Caco-2 (cell line): ENCODE measurements around the gene DPCD. TPM values are rescaled to one million over a fixed set of nuclear protein-coding genes. Genes with fewer than 3 reads are reported as not detected.

Source experiments
- BruUV-seq: library from RNA; stranded (reverse); fragments of 400-500 nt; replicated peaks from 2 replicates; lab custom pipeline; 2021; lab: Mats Ljungman, UMichigan
- CTCF ChIA-PET: fragments of 300-600 bp; sonication (Branson Sonifier 250); formaldehyde crosslinking; loops from one replicate; lab custom pipeline; 2022; ENCODE audit warnings: antibody characterized with exemption; lab: Charles Lee
- POLR2A ChIA-PET: fragments of 300-600 bp; sonication (Branson Sonifier 250); formaldehyde crosslinking; loops from one replicate; lab custom pipeline; 2022; ENCODE audit warnings: antibody characterized with exemption; lab: Charles Lee
- DNase-seq, 2 experiments: peaks; one replicate each; pipeline versions ENCODE4 v3.0.0 to v3.0.0-alpha.2; 2020 to 2022
- H3K27me3 ChIP-seq: replicated peaks from 2 replicates; pipeline ENCODE4 v1.6.0; 2011; ENCODE audit warnings: low read length; ENCODE audit not compliant: control insufficient read depth, insufficient read depth
- H3K36me3 ChIP-seq: 2 replicates; pipeline ENCODE4 v1.5.1; 2011; ENCODE audit warnings: low read length; ENCODE audit not compliant: control insufficient read depth, insufficient read depth
- H3K4me1 ChIP-seq: fragments of 250-450 bp; sonication (Bioruptor Pico); 2 replicates; pipeline ENCODE4 v1.5.1; 2020; ENCODE audit warnings: mild to moderate bottlenecking
- H3K4me3 ChIP-seq: 2 replicates; pipeline ENCODE4 v1.5.1; 2011; ENCODE audit warnings: low read depth, mild to moderate bottlenecking, control low read depth, low read length
- H3K9me3 ChIP-seq: fragments of 250-450 bp; sonication (Bioruptor Pico); 2 replicates; pipeline ENCODE4 v1.5.1; 2020; ENCODE audit warnings: mild to moderate bottlenecking, moderate library complexity
- H3K27ac Mint-ChIP-seq: one replicate; pipeline ENCODE4 v1.8.0; 2022; ENCODE audit warnings: mixed read lengths; ENCODE audit not compliant: unreplicated experiment
- H3K27me3 Mint-ChIP-seq: one replicate; pipeline ENCODE4 v1.8.0; 2022; ENCODE audit warnings: mixed read lengths; ENCODE audit not compliant: insufficient read depth, unreplicated experiment
- H3K36me3 Mint-ChIP-seq: one replicate; pipeline ENCODE4 v1.8.0; 2022; ENCODE audit warnings: mild to moderate bottlenecking, mixed read lengths; ENCODE audit not compliant: insufficient read depth, unreplicated experiment
- H3K4me1 Mint-ChIP-seq: one replicate; pipeline ENCODE4 v1.8.0; 2022; ENCODE audit warnings: low read depth, mixed read lengths; ENCODE audit not compliant: unreplicated experiment
- H3K4me3 Mint-ChIP-seq: one replicate; pipeline ENCODE4 v1.8.0; 2022; ENCODE audit warnings: mild to moderate bottlenecking, moderate library complexity, mixed read lengths; ENCODE audit not compliant: unreplicated experiment
- H3K9me3 Mint-ChIP-seq: one replicate; pipeline ENCODE4 v1.8.0; 2022; ENCODE audit warnings: mixed read lengths; ENCODE audit not compliant: unreplicated experiment
- CTCF ChIP-seq, 2 experiments: fragments of 200-600 bp in 1 of 2; IDR thresholded peaks; 1 replicate in 1 of 2; 2 replicates in 1 of 2; pipeline versions ENCODE4 v1.5.1 to v1.8.0; 2011 to 2022; ENCODE audit warnings: antibody characterized with exemption in 1 of 2, control low read depth in 1 of 2, inconsistent platforms in 1 of 2, low read depth in 1 of 2, low read length in 1 of 2, mild to moderate bottlenecking in 1 of 2, moderate library complexity in 1 of 2; ENCODE audit not compliant: insufficient read depth in 1 of 2, severe bottlenecking in 1 of 2, unreplicated experiment in 1 of 2
- intact Hi-C: fragments of 100-400 bp; cut with micrococcal nuclease; formaldehyde crosslinking; loops from one replicate; pipeline ENCODE4 v1.10.0; 2022; ENCODE audit not compliant: unreplicated experiment
- total RNA-seq: library from RNA; stranded (reverse); gene quantifications from 2 replicates; pipeline ENCODE4 v1.2.3, GENCODE V29; 2022

DPCD gene
- total RNA-seq, 1 experiment from 2014 or later, result 13.1 TPM

GRCh38 chr10:101563007-101563406 lies 25.1 kb upstream of the DPCD start:
- H3K27me3 Mint-ChIP-seq, result peaks cover 4% of the 10 kb centered on the region
- ChIA-PET CTCF (interaction anchor here (1.0 kb wide), 1 partner anchor 275 kb away, joined by 4 read pairs; no protein-coding TSS in a partner anchor), POLR2A (no interaction called here)
- BruUV-seq, result no TSS peak
- no peak overlapping the region for H3K27ac Mint-ChIP-seq
- no peak for TF ChIP-seq CTCF (IDR thresholded peaks at IDR 0.05; ENCODE audit: insufficient read depth in 1 of 2, low read depth in 1 of 2, low read length in 1 of 2, severe bottlenecking in 1 of 2, unreplicated experiment in 1 of 2)
- H3K4me1 Mint-ChIP-seq, result no peaks in the 10 kb centered on the region
- H3K4me3 Mint-ChIP-seq, result no peak overlapping the region
- H3K27me3 ChIP-seq, result no peaks in the 10 kb centered on the region
- intact Hi-C loops, result no loop called here
- no peak for DNase-seq
- H3K9me3 ChIP-seq, result no peaks in the 10 kb centered on the region
- H3K4me3 ChIP-seq, result no peak overlapping the region
- H3K9me3 Mint-ChIP-seq, result no peaks in the 10 kb centered on the region
- no peaks in the 10 kb centered on the region for H3K4me1 ChIP-seq
- H3K36me3 Mint-ChIP-seq, result peaks cover 16% of the 10 kb centered on the region
- H3K36me3 ChIP-seq, result no peaks in the 10 kb centered on the region

DNA sequence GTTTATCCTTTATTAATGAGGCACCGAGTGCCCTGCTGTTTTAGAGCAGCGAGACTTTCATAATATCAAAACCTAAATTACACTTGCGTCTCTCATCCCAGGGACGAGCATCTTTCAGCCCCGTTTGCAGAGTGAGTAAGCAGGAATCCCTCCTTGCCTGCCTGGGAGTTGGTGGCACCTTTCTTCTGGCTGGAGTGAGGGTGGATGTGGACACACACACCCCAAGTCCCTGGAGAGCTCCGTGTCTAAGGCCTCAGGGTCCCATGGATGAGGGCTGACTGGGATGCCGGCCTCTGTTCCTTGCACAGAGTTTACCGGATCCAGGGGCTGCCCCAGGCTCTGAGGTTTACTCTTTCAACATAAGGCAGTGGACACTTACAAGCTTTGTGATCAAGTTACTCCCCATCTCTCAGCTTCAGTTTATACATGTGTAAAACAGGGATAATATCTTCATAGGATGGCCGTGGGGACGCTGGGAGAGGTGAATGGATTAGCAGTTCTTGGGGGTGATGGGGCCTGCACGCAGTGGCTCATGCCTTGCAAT lies 24.6 kb upstream of the DPCD start:
- peaks cover 4% of the 10 kb centered on the region for H3K27me3 Mint-ChIP-seq
- H3K4me3 ChIP-seq, result no peak overlapping the region
- H3K36me3 Mint-ChIP-seq, result peaks cover 16% of the 10 kb centered on the region
- H3K4me1 ChIP-seq, result no peaks in the 10 kb centered on the region
- H3K4me3 Mint-ChIP-seq, result no peak overlapping the region
- BruUV-seq, result no TSS peak
- H3K27ac Mint-ChIP-seq, result no peak overlapping the region
- POLR2A ChIA-PET, result no interaction called here
- intact Hi-C loops, result no loop called here
- H3K9me3 ChIP-seq, result no peaks in the 10 kb centered on the region
- no peaks in the 10 kb centered on the region for H3K9me3 Mint-ChIP-seq
- H3K36me3 ChIP-seq, result no peaks in the 10 kb centered on the region
- DNase-seq, result no peak
- TF ChIP-seq CTCF (IDR thresholded peaks at IDR 0.05; ENCODE audit: insufficient read depth in 1 of 2, low read depth in 1 of 2, low read length in 1 of 2, severe bottlenecking in 1 of 2, unreplicated experiment in 1 of 2), result no peak
- no peaks in the 10 kb centered on the region for H3K27me3 ChIP-seq
- CTCF ChIA-PET, result interaction anchor here (1.0 kb wide), 1 partner anchor 275 kb away, joined by 4 read pairs; no protein-coding TSS in a partner anchor
- no peaks in the 10 kb centered on the region for H3K4me1 Mint-ChIP-seq

DNA sequence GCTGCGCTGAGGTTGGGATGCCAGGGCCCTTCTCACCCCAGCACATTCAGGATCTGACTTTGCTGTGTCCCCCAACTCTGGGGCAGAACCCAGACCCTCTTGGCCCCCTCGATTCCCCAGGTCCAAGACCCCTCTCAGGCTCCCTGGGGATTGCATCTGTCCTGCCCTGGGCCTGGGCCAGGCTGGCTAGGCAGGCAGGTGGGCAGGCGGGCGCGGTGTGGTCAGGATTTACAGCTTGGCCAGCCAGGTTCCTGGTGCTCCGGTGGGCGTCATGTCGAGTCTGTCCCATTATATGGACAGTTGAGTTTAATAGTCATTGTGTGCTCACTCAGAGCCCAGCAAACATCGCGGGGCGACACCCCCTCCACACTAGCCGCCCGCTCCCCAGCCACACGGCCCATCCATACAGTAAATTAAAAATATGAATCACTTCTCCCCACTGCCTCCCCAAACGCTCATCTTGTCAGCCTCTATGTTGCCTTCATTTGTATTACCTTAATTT lies 23.6 kb upstream of the DPCD start:
- Mint-ChIP-seq H3K9me3 (no peaks in the 10 kb centered on the region), H3K4me1 (no peaks in the 10 kb centered on the region), H3K27ac (no peak overlapping the region), H3K36me3 (peaks cover 13% of the 10 kb centered on the region), H3K4me3 (no peak overlapping the region), H3K27me3 (peaks cover 5% of the 10 kb centered on the region)
- CTCF ChIA-PET, result no interaction called here
- intact Hi-C loops, result no loop called here
- Histone ChIP-seq H3K36me3 (no peaks in the 10 kb centered on the region), H3K4me1 (no peaks in the 10 kb centered on the region), H3K9me3 (no peaks in the 10 kb centered on the region), H3K4me3 (no peak overlapping the region), H3K27me3 (no peaks in the 10 kb centered on the region)
- no TSS peak for BruUV-seq
- POLR2A ChIA-PET, result interaction anchor here (0.5 kb wide), 1 partner anchor 97 kb away, joined by 7 read pairs; no protein-coding TSS in a partner anchor
- TF ChIP-seq CTCF (IDR thresholded peaks at IDR 0.05; ENCODE audit: insufficient read depth in 1 of 2, low read depth in 1 of 2, low read length in 1 of 2, severe bottlenecking in 1 of 2, unreplicated experiment in 1 of 2), result no peak
- DNase-seq, result no peak
